ENCODE measurements around the gene GJA4.

DNA sequence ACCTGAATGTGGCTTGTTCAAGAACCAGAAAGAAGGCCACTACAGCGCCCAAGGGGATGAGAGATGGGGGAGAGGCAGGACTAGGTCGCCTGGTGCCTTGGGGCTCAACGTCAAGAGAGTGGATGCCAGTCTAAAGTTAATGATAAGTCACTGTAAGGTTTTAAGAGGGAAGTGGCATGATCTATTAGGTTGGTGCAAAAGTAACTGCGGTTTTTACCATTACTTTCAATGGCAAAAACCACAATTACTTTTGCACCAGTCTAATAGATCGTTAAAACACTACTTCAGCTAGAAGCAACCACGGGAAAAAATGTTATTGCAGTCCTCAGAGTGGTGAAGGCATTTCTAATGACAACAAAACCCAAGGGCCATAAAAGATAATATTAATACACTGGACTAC, 14.4 kb upstream of the GJA4 start:
- no peak for TF ChIP-seq EZH2 (IDR thresholded peaks at IDR 0.05; ENCODE audit: borderline replicate concordance, low read depth, low read length, poor library complexity, severe bottlenecking)
- TF ChIP-seq, protein P1, sequence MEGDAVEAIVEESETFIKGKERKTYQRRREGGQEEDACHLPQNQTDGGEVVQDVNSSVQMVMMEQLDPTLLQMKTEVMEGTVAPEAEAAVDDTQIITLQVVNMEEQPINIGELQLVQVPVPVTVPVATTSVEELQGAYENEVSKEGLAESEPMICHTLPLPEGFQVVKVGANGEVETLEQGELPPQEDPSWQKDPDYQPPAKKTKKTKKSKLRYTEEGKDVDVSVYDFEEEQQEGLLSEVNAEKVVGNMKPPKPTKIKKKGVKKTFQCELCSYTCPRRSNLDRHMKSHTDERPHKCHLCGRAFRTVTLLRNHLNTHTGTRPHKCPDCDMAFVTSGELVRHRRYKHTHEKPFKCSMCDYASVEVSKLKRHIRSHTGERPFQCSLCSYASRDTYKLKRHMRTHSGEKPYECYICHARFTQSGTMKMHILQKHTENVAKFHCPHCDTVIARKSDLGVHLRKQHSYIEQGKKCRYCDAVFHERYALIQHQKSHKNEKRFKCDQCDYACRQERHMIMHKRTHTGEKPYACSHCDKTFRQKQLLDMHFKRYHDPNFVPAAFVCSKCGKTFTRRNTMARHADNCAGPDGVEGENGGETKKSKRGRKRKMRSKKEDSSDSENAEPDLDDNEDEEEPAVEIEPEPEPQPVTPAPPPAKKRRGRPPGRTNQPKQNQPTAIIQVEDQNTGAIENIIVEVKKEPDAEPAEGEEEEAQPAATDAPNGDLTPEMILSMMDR (conservative IDR thresholded peaks at IDR 0.05; ENCODE audit: low read depth, low read length) = no peak

All from A673 (cell line).